Endothelial cell (in vitro differentiated cells): Measurements from ENCODE around the gene PTCD1. TPM values are rescaled to one million over a fixed set of nuclear protein-coding genes. Genes with fewer than 3 reads are reported as not detected.
"Not testable (repeated sequence)": the region's sequence is repeated elsewhere in the genome, so short reads cannot be mapped to it uniquely, and the experiment has no call there.

Experiments
- DNase-seq: peaks from one replicate; pipeline ENCODE4 v3.0.0; 2021; ENCODE audit warnings: low spot score
- H3K27ac Mint-ChIP-seq: one replicate; pipeline ENCODE4 v1.8.0; 2021; ENCODE audit warnings: mixed read lengths, inconsistent platforms; ENCODE audit not compliant: unreplicated experiment
- H3K27me3 Mint-ChIP-seq: one replicate; pipeline ENCODE4 v1.8.0; 2021; ENCODE audit warnings: mild to moderate bottlenecking, moderate library complexity, mixed read lengths, inconsistent platforms; ENCODE audit not compliant: unreplicated experiment
- H3K36me3 Mint-ChIP-seq: one replicate; pipeline ENCODE4 v1.8.0; 2021; ENCODE audit warnings: mild to moderate bottlenecking, low read depth, mixed read lengths, inconsistent platforms; ENCODE audit not compliant: unreplicated experiment
- H3K4me1 Mint-ChIP-seq: one replicate; pipeline ENCODE4 v1.8.0; 2021; ENCODE audit warnings: mild to moderate bottlenecking, mixed read lengths, inconsistent platforms; ENCODE audit not compliant: unreplicated experiment
- H3K4me3 Mint-ChIP-seq: one replicate; pipeline ENCODE4 v1.8.0; 2021; ENCODE audit warnings: mild to moderate bottlenecking, mixed read lengths, inconsistent platforms; ENCODE audit not compliant: unreplicated experiment
- H3K9me3 Mint-ChIP-seq: one replicate; pipeline ENCODE4 v1.8.0; 2021; ENCODE audit warnings: mixed read lengths, inconsistent platforms; ENCODE audit not compliant: unreplicated experiment
- CTCF ChIP-seq: fragments of 200-600 bp; sonication (generic); IDR thresholded peaks from one replicate; pipeline ENCODE4 v1.5.0; 2021; ENCODE audit warnings: antibody characterized with exemption; ENCODE audit not compliant: unreplicated experiment
- total RNA-seq: library from RNA; stranded (reverse); fragmentation: NEBNext Ultra II Directional; extraction: Animal tissue kit (Norgen Biotek cat#: 25700); gene quantifications from one replicate; pipeline ENCODE4 v1.2.1, GENCODE V29; 2021; ENCODE audit not compliant: unreplicated experiment

The PTCD1 gene
- total RNA-seq, 1 donor from 2014 or later, result 7.1 TPM

- no peak for DNase-seq
- TF ChIP-seq CTCF, result no peak
- Mint-ChIP-seq H3K4me1 (peaks cover 19% of the 10 kb centered on the region), H3K27me3 (peaks cover 5% of the 10 kb centered on the region), H3K4me3 (no peak overlapping the region), H3K36me3 (peaks cover 16% of the 10 kb centered on the region), H3K9me3 (no peaks in the 10 kb centered on the region), H3K27ac (no peak overlapping the region)
Measured at GRCh38 chr7:99381664-99382075, 56.9 kb downstream of the PTCD1 start.

- Mint-ChIP-seq H3K27me3 (peaks cover 5% of the 10 kb centered on the region), H3K9me3 (no peaks in the 10 kb centered on the region), H3K4me3 (no peak overlapping the region), H3K36me3 (peaks cover 10% of the 10 kb centered on the region), H3K27ac (peak overlapping the region; percentile 48), H3K4me1 (peaks cover 19% of the 10 kb centered on the region)
- TF ChIP-seq CTCF, result no peak
- no peak for DNase-seq
Measured at GRCh38 chr7:99380823-99381663, 57.6 kb downstream of the PTCD1 start.

- no peak for DNase-seq
- Mint-ChIP-seq H3K27me3 (peaks cover 5% of the 10 kb centered on the region), H3K4me3 (peak overlapping the region; percentile 60), H3K4me1 (peaks cover 19% of the 10 kb centered on the region), H3K9me3 (no peaks in the 10 kb centered on the region), H3K27ac (peak overlapping the region; percentile 37), H3K36me3 (peaks cover 9% of the 10 kb centered on the region)
- no peak for TF ChIP-seq CTCF
Measured at GRCh38 chr7:99380032-99380822, 58.4 kb downstream of the PTCD1 start.

- H3K9me3 Mint-ChIP-seq, H3K27me3 Mint-ChIP-seq, H3K36me3 Mint-ChIP-seq, DNase-seq: not testable (repeated sequence)
- Mint-ChIP-seq H3K4me1 (peaks cover 19% of the 10 kb centered on the region), H3K4me3 (peak overlapping the region; percentile 83), H3K27ac (peak overlapping the region; percentile 37)
Measured at GRCh38 chr7:99379693-99380031, 58.9 kb downstream of the PTCD1 start.

GRCh38 chr7:99379043-99379577 is 59.5 kb downstream of the PTCD1 start:
- Mint-ChIP-seq H3K27ac (peak overlapping the region; percentile 85), H3K4me1 (peaks cover 19% of the 10 kb centered on the region), H3K4me3 (peak overlapping the region; percentile 83), H3K27me3 (peaks cover 5% of the 10 kb centered on the region), H3K9me3 (no peaks in the 10 kb centered on the region), H3K36me3 (peaks cover 9% of the 10 kb centered on the region)
- DNase-seq, result no peak
- TF ChIP-seq CTCF, result no peak
